K562 (cell line): ENCODE data around the gene FGF14.

Experiments
- ELF4 ChIP-seq: fragments of 450-650 bp; formaldehyde crosslinking; IDR thresholded peaks from 2 replicates; pipeline ENCODE4 v1.4.0; 2022; ENCODE audit warnings: missing genetic modification characterization
- FOXK2 ChIP-seq, 2 experiments: fragments of 450-650 bp; IDR thresholded peaks in 1 of 2; conservative IDR thresholded peaks in 1 of 2; 2 replicates each; pipeline ENCODE4 v1.6.1; 2016; ENCODE audit warnings: low read depth in 2 of 2, mild to moderate bottlenecking in 1 of 2
- JUN ChIP-seq, 2 experiments: sonication (generic) in 1 of 2; formaldehyde crosslinking in 1 of 2; IDR thresholded peaks; 2 replicates each; pipeline versions ENCODE4 v1.6.1 to v1.8.0; 2012 to 2022; ENCODE audit warnings: borderline replicate concordance in 2 of 2, mild to moderate bottlenecking in 2 of 2, improper control_type of control experiment in 1 of 2, low read depth in 1 of 2, low read length in 1 of 2, missing genetic modification reagents in 1 of 2
- JUNB ChIP-seq: fragments of 450-650 bp; formaldehyde crosslinking; conservative IDR thresholded peaks from 2 replicates; pipeline ENCODE4 v1.4.0; 2020; ENCODE audit warnings: mild to moderate bottlenecking
- NR2C1 ChIP-seq, 2 experiments: fragments of 450-650 bp; IDR thresholded peaks; 2 replicates each; pipeline ENCODE4 v1.6.1; 2017; ENCODE audit warnings: mild to moderate bottlenecking in 2 of 2, antibody characterized with exemption in 1 of 2, inconsistent platforms in 1 of 2, missing compliant biosample characterization in 1 of 2, missing genetic modification characterization in 1 of 2
- NUFIP1 ChIP-seq: fragments of 450-650 bp; IDR thresholded peaks from 2 replicates; pipeline ENCODE4 v1.6.1; 2018; ENCODE audit not compliant: partially characterized antibody
- RAD21 ChIP-seq, 2 experiments: fragments of 250-450 bp in 1 of 2; fragments of 450-650 bp in 1 of 2; sonication (Bioruptor Pico) in 1 of 2; formaldehyde crosslinking in 1 of 2; IDR thresholded peaks in 1 of 2; conservative IDR thresholded peaks in 1 of 2; 2 replicates each; pipeline versions ENCODE4 v1.4.0 to v1.8.0; 2020 to 2022; ENCODE audit warnings: mild to moderate bottlenecking in 2 of 2, moderate library complexity in 1 of 2
- TAF1 ChIP-seq: IDR thresholded peaks from 2 replicates; pipeline ENCODE4 v1.6.1; 2011; ENCODE audit warnings: mild to moderate bottlenecking, low read length, moderate library complexity; ENCODE audit not compliant: insufficient read depth, control insufficient read depth, severe bottlenecking; ENCODE audit errors: extremely low read depth
- ZBED1 ChIP-seq: IDR thresholded peaks from 2 replicates; pipeline ENCODE4 v1.6.1; 2014
- TF ChIP-seq, protein P1 (sequence below), 3 experiments: IDR thresholded peaks in 2 of 3; conservative IDR thresholded peaks in 1 of 3; 2 replicates each; pipeline ENCODE4 v1.5.1; 2011 to 2012; ENCODE audit warnings: low read length in 3 of 3, mild to moderate bottlenecking in 3 of 3, control low read depth in 2 of 3, improper control_type of control experiment in 1 of 3, inconsistent platforms in 1 of 3, low read depth in 1 of 3, mixed read lengths in 1 of 3, moderate library complexity in 1 of 3; ENCODE audit not compliant: insufficient read depth in 2 of 3
- TF ChIP-seq, protein P2 (sequence below): fragments of 450-650 bp; IDR thresholded peaks from 2 replicates; pipeline ENCODE4 v1.6.1; 2016; ENCODE audit warnings: low read depth
- TF ChIP-seq, protein P3 (sequence below), 2 experiments: fragments of 450-650 bp; formaldehyde crosslinking in 1 of 2; IDR thresholded peaks; 2 replicates each; pipeline versions ENCODE4 v1.4.0 to v1.6.1; 2014 to 2020; ENCODE audit warnings: mild to moderate bottlenecking in 2 of 2, borderline replicate concordance in 1 of 2, low read depth in 1 of 2

DNA sequence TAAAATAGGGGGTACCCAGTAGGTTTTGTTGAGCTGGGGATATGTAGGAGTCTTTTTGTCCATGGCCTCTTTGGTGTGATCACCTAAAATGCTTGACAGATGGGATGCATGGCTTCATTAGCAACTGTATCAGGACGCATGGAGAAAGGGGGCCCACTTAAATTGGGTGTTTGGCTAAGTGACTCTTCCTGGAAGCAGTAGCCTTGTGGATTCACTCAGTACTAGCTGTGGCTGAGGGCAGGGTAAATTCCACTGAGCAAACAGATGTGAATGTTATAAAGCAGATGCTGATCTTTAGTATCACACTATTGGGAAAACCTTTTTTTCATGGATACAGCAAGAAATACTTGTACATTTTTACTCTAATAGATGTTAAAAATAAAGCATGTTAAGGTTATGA is 140.0 kb downstream of the FGF14 start:
- TF ChIP-seq, protein P1, sequence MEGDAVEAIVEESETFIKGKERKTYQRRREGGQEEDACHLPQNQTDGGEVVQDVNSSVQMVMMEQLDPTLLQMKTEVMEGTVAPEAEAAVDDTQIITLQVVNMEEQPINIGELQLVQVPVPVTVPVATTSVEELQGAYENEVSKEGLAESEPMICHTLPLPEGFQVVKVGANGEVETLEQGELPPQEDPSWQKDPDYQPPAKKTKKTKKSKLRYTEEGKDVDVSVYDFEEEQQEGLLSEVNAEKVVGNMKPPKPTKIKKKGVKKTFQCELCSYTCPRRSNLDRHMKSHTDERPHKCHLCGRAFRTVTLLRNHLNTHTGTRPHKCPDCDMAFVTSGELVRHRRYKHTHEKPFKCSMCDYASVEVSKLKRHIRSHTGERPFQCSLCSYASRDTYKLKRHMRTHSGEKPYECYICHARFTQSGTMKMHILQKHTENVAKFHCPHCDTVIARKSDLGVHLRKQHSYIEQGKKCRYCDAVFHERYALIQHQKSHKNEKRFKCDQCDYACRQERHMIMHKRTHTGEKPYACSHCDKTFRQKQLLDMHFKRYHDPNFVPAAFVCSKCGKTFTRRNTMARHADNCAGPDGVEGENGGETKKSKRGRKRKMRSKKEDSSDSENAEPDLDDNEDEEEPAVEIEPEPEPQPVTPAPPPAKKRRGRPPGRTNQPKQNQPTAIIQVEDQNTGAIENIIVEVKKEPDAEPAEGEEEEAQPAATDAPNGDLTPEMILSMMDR (IDR thresholded peaks at IDR 0.05 in 2 of 3, conservative IDR thresholded peaks at IDR 0.05 in 1 of 3; ENCODE audit: insufficient read depth in 2 of 3, low read depth in 1 of 3, low read length in 3 of 3) = no peak
- TF ChIP-seq ZBED1 (no peak), TAF1 (no peak), NR2C1 (IDR thresholded peaks at IDR 0.05) (no peak), NR2C1 (tag; IDR thresholded peaks at IDR 0.05) (no peak), FOXK2 (conservative IDR thresholded peaks at IDR 0.05 in 1 of 2, IDR thresholded peaks at IDR 0.05 in 1 of 2; ENCODE audit: low read depth in 2 of 2) (no peak), RAD21 (CRISPR knock-in tag; conservative IDR thresholded peaks at IDR 0.05 in 1 of 2, IDR thresholded peaks at IDR 0.05 in 1 of 2) (no peak), ELF4 (no peak), NUFIP1 (no peak), JUNB (CRISPR knock-in tag) (no peak), JUN (IDR thresholded peaks at IDR 0.05; ENCODE audit: borderline replicate concordance, low read depth, low read length) (no peak), JUN (CRISPR knock-in tag; IDR thresholded peaks at IDR 0.05; ENCODE audit: borderline replicate concordance) (no peak)
- TF ChIP-seq, protein P2, sequence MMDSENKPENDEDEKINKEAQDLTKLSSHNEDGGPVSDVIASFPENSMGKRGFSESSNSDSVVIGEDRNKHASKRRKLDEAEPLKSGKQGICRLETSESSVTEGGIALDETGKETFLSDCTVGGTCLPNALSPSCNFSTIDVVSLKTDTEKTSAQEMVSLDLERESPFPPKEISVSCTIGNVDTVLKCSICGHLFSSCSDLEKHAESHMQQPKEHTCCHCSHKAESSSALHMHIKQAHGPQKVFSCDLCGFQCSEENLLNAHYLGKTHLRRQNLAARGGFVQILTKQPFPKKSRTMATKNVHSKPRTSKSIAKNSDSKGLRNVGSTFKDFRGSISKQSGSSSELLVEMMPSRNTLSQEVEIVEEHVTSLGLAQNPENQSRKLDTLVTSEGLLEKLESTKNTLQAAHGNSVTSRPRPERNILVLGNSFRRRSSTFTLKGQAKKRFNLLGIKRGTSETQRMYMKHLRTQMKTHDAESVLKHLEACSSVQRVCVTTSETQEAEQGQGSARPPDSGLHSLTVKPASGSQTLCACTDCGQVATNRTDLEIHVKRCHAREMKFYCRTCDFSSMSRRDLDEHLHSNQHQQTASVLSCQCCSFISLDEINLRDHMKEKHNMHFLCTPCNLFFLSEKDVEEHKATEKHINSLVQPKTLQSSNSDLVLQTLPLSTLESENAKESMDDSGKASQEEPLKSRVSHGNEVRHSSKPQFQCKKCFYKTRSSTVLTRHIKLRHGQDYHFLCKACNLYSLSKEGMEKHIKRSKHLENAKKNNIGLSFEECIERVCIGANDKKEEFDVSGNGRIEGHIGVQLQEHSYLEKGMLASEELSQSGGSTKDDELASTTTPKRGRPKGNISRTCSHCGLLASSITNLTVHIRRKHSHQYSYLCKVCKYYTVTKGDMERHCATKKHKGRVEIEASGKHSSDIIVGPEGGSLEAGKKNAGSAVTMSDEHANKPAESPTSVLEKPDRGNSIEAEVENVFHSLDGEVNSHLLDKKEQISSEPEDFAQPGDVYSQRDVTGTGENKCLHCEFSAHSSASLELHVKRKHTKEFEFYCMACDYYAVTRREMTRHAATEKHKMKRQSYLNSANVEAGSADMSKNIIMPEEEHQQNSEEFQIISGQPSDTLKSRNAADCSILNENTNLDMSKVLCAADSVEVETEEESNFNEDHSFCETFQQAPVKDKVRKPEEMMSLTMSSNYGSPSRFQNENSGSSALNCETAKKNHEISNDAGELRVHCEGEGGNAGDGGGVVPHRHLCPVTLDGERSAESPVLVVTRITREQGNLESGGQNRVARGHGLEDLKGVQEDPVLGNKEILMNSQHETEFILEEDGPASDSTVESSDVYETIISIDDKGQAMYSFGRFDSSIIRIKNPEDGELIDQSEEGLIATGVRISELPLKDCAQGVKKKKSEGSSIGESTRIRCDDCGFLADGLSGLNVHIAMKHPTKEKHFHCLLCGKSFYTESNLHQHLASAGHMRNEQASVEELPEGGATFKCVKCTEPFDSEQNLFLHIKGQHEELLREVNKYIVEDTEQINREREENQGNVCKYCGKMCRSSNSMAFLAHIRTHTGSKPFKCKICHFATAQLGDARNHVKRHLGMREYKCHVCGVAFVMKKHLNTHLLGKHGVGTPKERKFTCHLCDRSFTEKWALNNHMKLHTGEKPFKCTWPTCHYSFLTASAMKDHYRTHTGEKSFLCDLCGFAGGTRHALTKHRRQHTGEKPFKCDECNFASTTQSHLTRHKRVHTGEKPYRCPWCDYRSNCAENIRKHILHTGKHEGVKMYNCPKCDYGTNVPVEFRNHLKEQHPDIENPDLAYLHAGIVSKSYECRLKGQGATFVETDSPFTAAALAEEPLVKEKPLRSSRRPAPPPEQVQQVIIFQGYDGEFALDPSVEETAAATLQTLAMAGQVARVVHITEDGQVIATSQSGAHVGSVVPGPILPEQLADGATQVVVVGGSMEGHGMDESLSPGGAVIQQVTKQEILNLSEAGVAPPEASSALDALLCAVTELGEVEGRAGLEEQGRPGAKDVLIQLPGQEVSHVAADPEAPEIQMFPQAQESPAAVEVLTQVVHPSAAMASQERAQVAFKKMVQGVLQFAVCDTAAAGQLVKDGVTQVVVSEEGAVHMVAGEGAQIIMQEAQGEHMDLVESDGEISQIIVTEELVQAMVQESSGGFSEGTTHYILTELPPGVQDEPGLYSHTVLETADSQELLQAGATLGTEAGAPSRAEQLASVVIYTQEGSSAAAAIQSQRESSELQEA = no peak
- TF ChIP-seq, protein P3, sequence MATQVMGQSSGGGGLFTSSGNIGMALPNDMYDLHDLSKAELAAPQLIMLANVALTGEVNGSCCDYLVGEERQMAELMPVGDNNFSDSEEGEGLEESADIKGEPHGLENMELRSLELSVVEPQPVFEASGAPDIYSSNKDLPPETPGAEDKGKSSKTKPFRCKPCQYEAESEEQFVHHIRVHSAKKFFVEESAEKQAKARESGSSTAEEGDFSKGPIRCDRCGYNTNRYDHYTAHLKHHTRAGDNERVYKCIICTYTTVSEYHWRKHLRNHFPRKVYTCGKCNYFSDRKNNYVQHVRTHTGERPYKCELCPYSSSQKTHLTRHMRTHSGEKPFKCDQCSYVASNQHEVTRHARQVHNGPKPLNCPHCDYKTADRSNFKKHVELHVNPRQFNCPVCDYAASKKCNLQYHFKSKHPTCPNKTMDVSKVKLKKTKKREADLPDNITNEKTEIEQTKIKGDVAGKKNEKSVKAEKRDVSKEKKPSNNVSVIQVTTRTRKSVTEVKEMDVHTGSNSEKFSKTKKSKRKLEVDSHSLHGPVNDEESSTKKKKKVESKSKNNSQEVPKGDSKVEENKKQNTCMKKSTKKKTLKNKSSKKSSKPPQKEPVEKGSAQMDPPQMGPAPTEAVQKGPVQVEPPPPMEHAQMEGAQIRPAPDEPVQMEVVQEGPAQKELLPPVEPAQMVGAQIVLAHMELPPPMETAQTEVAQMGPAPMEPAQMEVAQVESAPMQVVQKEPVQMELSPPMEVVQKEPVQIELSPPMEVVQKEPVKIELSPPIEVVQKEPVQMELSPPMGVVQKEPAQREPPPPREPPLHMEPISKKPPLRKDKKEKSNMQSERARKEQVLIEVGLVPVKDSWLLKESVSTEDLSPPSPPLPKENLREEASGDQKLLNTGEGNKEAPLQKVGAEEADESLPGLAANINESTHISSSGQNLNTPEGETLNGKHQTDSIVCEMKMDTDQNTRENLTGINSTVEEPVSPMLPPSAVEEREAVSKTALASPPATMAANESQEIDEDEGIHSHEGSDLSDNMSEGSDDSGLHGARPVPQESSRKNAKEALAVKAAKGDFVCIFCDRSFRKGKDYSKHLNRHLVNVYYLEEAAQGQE (IDR thresholded peaks at IDR 0.05; ENCODE audit: borderline replicate concordance) = no peak
- TF ChIP-seq, protein P3 (CRISPR knock-in tag; IDR thresholded peaks at IDR 0.05; ENCODE audit: low read depth) = no peak
